Cardiac muscle cell (in vitro differentiated cells and primary cell): ENCODE data around the gene MGAT5. TPM values are rescaled to one million over a fixed set of nuclear protein-coding genes. Genes with fewer than 3 reads are reported as not detected.

Source experiments
- DNase-seq, 2 donors: peaks; one replicate each; pipeline versions ENCODE4 v3.0.0 to v3.0.0-alpha.2; 2010 to 2017; ENCODE audit warnings: low read depth in 1 of 2, low spot score in 1 of 2
- H3K27ac ChIP-seq: fragments of 200-600 bp; sonication (generic); 2 replicates; pipeline ENCODE4 v1.5.1; 2016
- H3K27me3 ChIP-seq: fragments of 200-600 bp; sonication (generic); 2 replicates; pipeline ENCODE4 v1.6.0; 2016; ENCODE audit warnings: control low read depth
- H3K36me3 ChIP-seq: fragments of 200-600 bp; sonication (generic); 2 replicates; pipeline ENCODE4 v1.5.1; 2016; ENCODE audit warnings: control low read depth
- H3K4me1 ChIP-seq: fragments of 200-600 bp; sonication (generic); 2 replicates; pipeline ENCODE4 v1.8.1; 2017; ENCODE audit warnings: low read depth, mild to moderate bottlenecking, mixed run types
- H3K4me3 ChIP-seq: fragments of 200-600 bp; sonication (generic); 2 replicates; pipeline ENCODE4 v1.5.1; 2016; ENCODE audit warnings: mild to moderate bottlenecking
- H3K9me3 ChIP-seq: fragments of 200-600 bp; sonication (generic); 2 replicates; pipeline ENCODE4 v1.5.1; 2017; ENCODE audit warnings: low read depth, mild to moderate bottlenecking, control low read depth
- CTCF ChIP-seq: IDR thresholded peaks from 2 replicates; pipeline ENCODE4 v1.5.1; 2012; ENCODE audit warnings: low read depth, mild to moderate bottlenecking, low read length
- polyA plus RNA-seq: library from polyadenylated mRNA; unstranded; fragments of >200 nt; fragmentation: Nextera tagmentation; extraction: Ambion mirVana; gene quantifications from 2 replicates; pipeline ENCODE4 v1.2.1, GENCODE V29; 2016
- total RNA-seq: library from RNA; depleted of rRNA; stranded (reverse); fragments of >200 nt; gene quantifications from 2 replicates; pipeline ENCODE4 v1.2.3, GENCODE V29; 2016

MGAT5 gene
- total and polyA plus RNA-seq, 2 experiments from 2014 or later: 12.5 to 66.8 TPM

GRCh38 chr2:134411279-134411827, 157.5 kb downstream of the MGAT5 start:
- DNase-seq: peak in 1 of 2 donors; percentile 5
- peak overlapping the region; percentile 61 for H3K27ac ChIP-seq
- H3K4me3 ChIP-seq: no peak overlapping the region
- no peak for TF ChIP-seq CTCF
- H3K9me3 ChIP-seq: no peaks in the 10 kb centered on the region
- H3K36me3 ChIP-seq: no peaks in the 10 kb centered on the region
- H3K27me3 ChIP-seq: no peaks in the 10 kb centered on the region
- H3K4me1 ChIP-seq: peaks cover 14% of the 10 kb centered on the region

GRCh38 chr2:134411828-134412638, 158.2 kb downstream of the MGAT5 start:
- H3K27ac ChIP-seq: peak overlapping the region; percentile 61
- peak; percentile 86 for TF ChIP-seq CTCF
- DNase-seq: peak; percentile 77 to 85
- H3K4me3 ChIP-seq: no peak overlapping the region
- no peaks in the 10 kb centered on the region for H3K36me3 ChIP-seq
- no peaks in the 10 kb centered on the region for H3K27me3 ChIP-seq
- no peaks in the 10 kb centered on the region for H3K9me3 ChIP-seq
- peaks cover 14% of the 10 kb centered on the region for H3K4me1 ChIP-seq

- TF ChIP-seq CTCF: no peak
- no peak overlapping the region for H3K27ac ChIP-seq
- no peaks in the 10 kb centered on the region for H3K27me3 ChIP-seq
- no peaks in the 10 kb centered on the region for H3K36me3 ChIP-seq
- no peak for DNase-seq
- H3K9me3 ChIP-seq: no peaks in the 10 kb centered on the region
- H3K4me1 ChIP-seq: peaks cover 14% of the 10 kb centered on the region
- H3K4me3 ChIP-seq: no peak overlapping the region
These were observed 158.7 kb downstream of the MGAT5 start for GRCh38 chr2:134412639-134412999.

- Histone ChIP-seq H3K4me1 (peaks cover 14% of the 10 kb centered on the region), H3K27ac (no peak overlapping the region), H3K4me3 (no peak overlapping the region), H3K27me3 (no peaks in the 10 kb centered on the region), H3K36me3 (no peaks in the 10 kb centered on the region), H3K9me3 (no peaks in the 10 kb centered on the region)
- no peak for TF ChIP-seq CTCF
- no peak for DNase-seq
These were observed 159.6 kb downstream of the MGAT5 start for GRCh38 chr2:134413430-134413829.

- Histone ChIP-seq H3K27me3 (no peaks in the 10 kb centered on the region), H3K4me1 (peaks cover 14% of the 10 kb centered on the region), H3K36me3 (no peaks in the 10 kb centered on the region), H3K27ac (no peak overlapping the region), H3K9me3 (no peaks in the 10 kb centered on the region), H3K4me3 (no peak overlapping the region)
- no peak for DNase-seq
- TF ChIP-seq CTCF: no peak
These were observed 160.0 kb downstream of the MGAT5 start for GRCh38 chr2:134413912-134414311.
